PC-3 (cell line): ENCODE data around the gene LRPAP1. TPM values are rescaled to one million over a fixed set of nuclear protein-coding genes. Genes with fewer than 3 reads are reported as not detected.

Experiments
- ATAC-seq: fragments of 200-7000 bp; cut with Tn5 transposase; 2 replicates; pipeline ENCODE4 v1.9.1; 2020; ENCODE audit warnings: mild to moderate bottlenecking, moderate library complexity
- BruUV-seq: library from RNA; stranded (reverse); fragments of 400-500 nt; replicated peaks from 2 replicates; lab custom pipeline; 2021; lab: Mats Ljungman, UMichigan
- CTCF ChIA-PET: fragments of 300-600 bp; sonication (Branson Sonifier 250); formaldehyde crosslinking; loops from one replicate; lab custom pipeline; 2022; ENCODE audit warnings: antibody characterized with exemption; lab: Charles Lee
- POLR2A ChIA-PET: fragments of 300-600 bp; sonication (Branson Sonifier 250); formaldehyde crosslinking; loops from one replicate; lab custom pipeline; 2022; ENCODE audit warnings: antibody characterized with exemption; ENCODE audit not compliant: unreplicated experiment; lab: Charles Lee
- DNase-seq: peaks from one replicate; pipeline ENCODE4 v3.0.0-alpha.2; 2015
- H2AFZ ChIP-seq: fragments of 300-600 bp; sonication (generic); 2 replicates; pipeline ENCODE4 v1.6.0; 2016; ENCODE audit warnings: antibody characterized with exemption, low read length
- H3F3A ChIP-seq: fragments of 300-600 bp; sonication (generic); one replicate; pipeline ENCODE4 v1.6.0; 2017; ENCODE audit warnings: antibody characterized with exemption, low read length, control low read depth, mild to moderate bottlenecking; ENCODE audit not compliant: unreplicated experiment
- H3K27ac ChIP-seq: fragments of 300-600 bp; sonication (generic); 2 replicates; pipeline ENCODE4 v1.5.1; 2016; ENCODE audit warnings: mild to moderate bottlenecking, low read length
- H3K27me3 ChIP-seq: fragments of 300-600 bp; sonication (generic); 2 replicates; pipeline ENCODE4 v1.6.1; 2016; ENCODE audit warnings: low read length, mixed read lengths
- H3K36me3 ChIP-seq: fragments of 300-600 bp; sonication (generic); 2 replicates; pipeline ENCODE4 v1.6.1; 2016; ENCODE audit warnings: low read depth, mixed run types, low read length, mixed read lengths
- H3K4me1 ChIP-seq: fragments of 300-600 bp; sonication (generic); 2 replicates; pipeline ENCODE4 v1.5.1; 2016; ENCODE audit warnings: low read length; ENCODE audit not compliant: insufficient read depth
- H3K4me2 ChIP-seq: fragments of 300-600 bp; sonication (generic); 2 replicates; pipeline ENCODE4 v1.6.0; 2016; ENCODE audit warnings: low read length
- H3K4me3 ChIP-seq: fragments of 300-600 bp; sonication (generic); 2 replicates; pipeline ENCODE4 v1.5.1; 2016; ENCODE audit warnings: mild to moderate bottlenecking, low read length, mixed read lengths
- H3K79me2 ChIP-seq: fragments of 300-600 bp; sonication (generic); 2 replicates; pipeline ENCODE4 v1.6.1; 2017; ENCODE audit warnings: low read length, mixed read lengths
- H3K9ac ChIP-seq: fragments of 300-600 bp; sonication (generic); 2 replicates; pipeline ENCODE4 v1.6.0; 2016; ENCODE audit warnings: mild to moderate bottlenecking, low read length
- H3K9me2 ChIP-seq: fragments of 300-600 bp; sonication (generic); replicated peaks from 2 replicates; pipeline ENCODE4 v1.6.1; 2016; ENCODE audit warnings: mixed run types, low read length, mixed read lengths
- H3K9me3 ChIP-seq: fragments of 300-600 bp; sonication (generic); 2 replicates; pipeline ENCODE4 v1.6.1; 2016; ENCODE audit warnings: low read length, mixed read lengths
- H4K20me1 ChIP-seq: fragments of 300-600 bp; sonication (generic); 2 replicates; pipeline ENCODE4 v1.6.1; 2016; ENCODE audit warnings: low read length, mixed read lengths
- EZH2 ChIP-seq: fragments of 300-600 bp; sonication (generic); IDR thresholded peaks from one replicate; pipeline ENCODE4 v1.6.1; 2017; ENCODE audit warnings: antibody characterized with exemption, mild to moderate bottlenecking, low read length; ENCODE audit not compliant: unreplicated experiment
- EZH2phosphoT487 ChIP-seq: fragments of 300-600 bp; sonication (generic); IDR thresholded peaks from 2 replicates; pipeline ENCODE4 v1.6.1; 2018; ENCODE audit warnings: mild to moderate bottlenecking, antibody characterized with exemption, low read length, borderline replicate concordance
- intact Hi-C: fragments of 100-400 bp; cut with micrococcal nuclease; formaldehyde crosslinking; loops from 2 replicates; pipeline ENCODE4 v1.9.0; 2023
- total RNA-seq: library from RNA; depleted of rRNA; stranded (reverse); fragments of >200 nt; gene quantifications from 2 replicates; pipeline ENCODE4 v1.2.3, GENCODE V29; 2014
- TF ChIP-seq, protein P1 (sequence below): fragments of 300-600 bp; sonication (generic); conservative IDR thresholded peaks from 2 replicates; pipeline ENCODE4 v1.5.1; 2017; ENCODE audit warnings: antibody characterized with exemption, low read depth, mild to moderate bottlenecking, low read length

The LRPAP1 gene
- total RNA-seq, 1 experiment from 2014 or later: 133 TPM

DNA sequence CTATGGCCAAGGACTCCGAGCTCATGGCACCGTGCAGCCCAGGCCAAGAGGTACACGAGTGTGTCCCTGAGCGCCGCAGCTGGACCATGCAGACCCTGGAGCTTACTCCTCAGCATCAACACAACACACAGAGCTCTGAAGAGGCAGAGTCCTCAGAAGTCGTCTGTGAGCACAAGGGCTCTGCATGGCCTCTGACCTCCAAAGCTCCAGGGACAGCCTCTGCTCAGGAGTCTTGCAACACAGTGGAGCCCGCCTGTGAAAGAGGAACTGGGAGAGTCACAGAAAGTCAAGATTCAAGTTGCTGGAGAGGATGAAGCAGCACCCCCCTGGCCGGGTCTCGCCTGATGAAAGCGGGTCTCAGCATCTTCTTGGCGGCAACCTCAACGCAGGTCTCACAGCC lies 2.9 kb downstream of the LRPAP1 start:
- CTCF ChIA-PET: no interaction called here
- TF ChIP-seq EZH2 (no peak), EZH2phosphoT487 (no peak)
- TF ChIP-seq, protein P1, sequence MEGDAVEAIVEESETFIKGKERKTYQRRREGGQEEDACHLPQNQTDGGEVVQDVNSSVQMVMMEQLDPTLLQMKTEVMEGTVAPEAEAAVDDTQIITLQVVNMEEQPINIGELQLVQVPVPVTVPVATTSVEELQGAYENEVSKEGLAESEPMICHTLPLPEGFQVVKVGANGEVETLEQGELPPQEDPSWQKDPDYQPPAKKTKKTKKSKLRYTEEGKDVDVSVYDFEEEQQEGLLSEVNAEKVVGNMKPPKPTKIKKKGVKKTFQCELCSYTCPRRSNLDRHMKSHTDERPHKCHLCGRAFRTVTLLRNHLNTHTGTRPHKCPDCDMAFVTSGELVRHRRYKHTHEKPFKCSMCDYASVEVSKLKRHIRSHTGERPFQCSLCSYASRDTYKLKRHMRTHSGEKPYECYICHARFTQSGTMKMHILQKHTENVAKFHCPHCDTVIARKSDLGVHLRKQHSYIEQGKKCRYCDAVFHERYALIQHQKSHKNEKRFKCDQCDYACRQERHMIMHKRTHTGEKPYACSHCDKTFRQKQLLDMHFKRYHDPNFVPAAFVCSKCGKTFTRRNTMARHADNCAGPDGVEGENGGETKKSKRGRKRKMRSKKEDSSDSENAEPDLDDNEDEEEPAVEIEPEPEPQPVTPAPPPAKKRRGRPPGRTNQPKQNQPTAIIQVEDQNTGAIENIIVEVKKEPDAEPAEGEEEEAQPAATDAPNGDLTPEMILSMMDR: no peak
- no peak overlapping the region for H3K4me2 ChIP-seq
- POLR2A ChIA-PET: no interaction called here
- no peak for ATAC-seq
- peaks cover 8% of the 10 kb centered on the region; the same call in 1 of the 2 replicates for H3K4me1 ChIP-seq
- no peaks in the 10 kb centered on the region for H3K9me3 ChIP-seq
- no peak overlapping the region for H3K4me3 ChIP-seq
- H4K20me1 ChIP-seq: peaks cover 17% of the 10 kb centered on the region; the same call in 1 of the 2 replicates
- intact Hi-C loops: no loop called here
- H3K9ac ChIP-seq: no peak overlapping the region
- peaks cover 44% of the 10 kb centered on the region for H3K79me2 ChIP-seq
- no TSS peak for BruUV-seq
- no peaks in the 10 kb centered on the region for H3F3A ChIP-seq
- no peaks in the 10 kb centered on the region for H3K27me3 ChIP-seq
- no peaks in the 10 kb centered on the region; the same call in 1 of the 2 replicates for H3K36me3 ChIP-seq
- no peak overlapping the region for H3K27ac ChIP-seq
- H3K9me2 ChIP-seq: no peaks in the 10 kb centered on the region
- H2AFZ ChIP-seq: no peak overlapping the region
- DNase-seq: no peak

DNA sequence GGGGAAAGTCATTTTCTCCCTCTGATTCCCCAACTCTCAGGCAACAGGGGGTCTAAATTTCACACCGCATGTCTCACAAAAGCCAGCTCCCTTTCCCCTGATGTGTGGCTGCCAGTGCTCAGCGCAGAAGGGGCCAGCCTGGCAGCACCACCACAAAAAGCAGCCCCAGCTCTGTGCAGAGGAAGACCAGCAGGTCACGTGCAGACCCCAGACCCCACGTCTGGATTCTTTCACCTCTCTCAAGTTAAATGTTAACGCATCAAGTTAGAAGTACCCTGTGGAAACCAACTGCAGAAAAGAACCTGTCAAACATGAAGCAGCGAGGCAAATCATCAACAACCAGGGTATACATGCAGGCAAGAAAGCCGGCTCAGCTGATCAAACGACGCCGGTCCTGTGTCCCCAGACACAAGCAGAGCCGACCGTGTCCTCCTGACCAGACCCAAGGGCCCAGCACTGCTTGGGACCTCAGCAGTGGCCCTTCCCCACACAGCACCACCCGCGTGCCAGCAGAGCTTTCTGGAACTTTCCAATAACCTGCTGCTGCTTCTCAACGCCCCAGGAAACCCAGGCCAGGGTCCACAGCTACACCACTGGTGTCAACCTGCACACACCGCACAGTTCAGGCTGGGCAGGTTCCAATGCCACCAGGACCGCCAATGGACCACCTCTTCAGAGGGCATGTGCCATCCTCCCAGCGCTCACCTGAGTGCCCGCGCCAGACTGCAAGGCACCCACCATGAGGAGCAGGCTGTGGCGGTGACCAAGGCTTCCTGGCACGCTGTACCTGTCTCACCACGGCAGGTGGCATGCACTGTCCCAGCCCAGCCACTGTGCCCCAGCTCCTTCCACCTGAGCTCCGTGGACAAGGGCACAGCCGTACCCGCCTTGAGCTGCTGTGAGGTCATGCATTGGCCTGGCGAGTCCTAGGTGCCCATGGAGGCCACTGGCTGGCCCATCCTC lies 4.0 kb downstream of the LRPAP1 start:
- H3F3A ChIP-seq: no peaks in the 10 kb centered on the region
- no peak for DNase-seq
- ChIA-PET CTCF (no interaction called here), POLR2A (no interaction called here)
- H3K9me3 ChIP-seq: no peaks in the 10 kb centered on the region
- TF ChIP-seq, protein P1: no peak
- TF ChIP-seq EZH2phosphoT487 (no peak), EZH2 (no peak)
- H3K27me3 ChIP-seq: no peaks in the 10 kb centered on the region
- H3K4me3 ChIP-seq: no peak overlapping the region
- H3K36me3 ChIP-seq: no peaks in the 10 kb centered on the region; the same call in 1 of the 2 replicates
- peaks cover 44% of the 10 kb centered on the region for H3K79me2 ChIP-seq
- H3K27ac ChIP-seq: no peak overlapping the region
- H3K9ac ChIP-seq: no peak overlapping the region
- intact Hi-C loops: no loop called here
- BruUV-seq: no TSS peak
- H4K20me1 ChIP-seq: peaks cover 17% of the 10 kb centered on the region; the same call in 1 of the 2 replicates
- H3K4me2 ChIP-seq: no peak overlapping the region
- H3K4me1 ChIP-seq: peaks cover 8% of the 10 kb centered on the region; the same call in 1 of the 2 replicates
- no peaks in the 10 kb centered on the region for H3K9me2 ChIP-seq
- ATAC-seq: no peak
- H2AFZ ChIP-seq: no peak overlapping the region
